K562 (cell line): ENCODE results near the gene CASP9. TPM values are rescaled to one million over a fixed set of nuclear protein-coding genes. Genes with fewer than 3 reads are reported as not detected.

Experiments used
- ATAC-seq: fragments of 200-7000 bp; cut with Tn5 transposase; 3 replicates; pipeline ENCODE4 v1.9.1; 2020; ENCODE audit warnings: moderate library complexity
- BruUV-seq: library from RNA; stranded (reverse); fragments of 400-500 nt; replicated peaks from 2 replicates; lab custom pipeline; 2021; lab: Mats Ljungman, UMichigan
- CTCF ChIA-PET: fragments of 300-600 bp; formaldehyde crosslinking; extraction: SDS; loops from one replicate; lab custom pipeline; 2021; ENCODE audit warnings: low intra/inter-chr PET ratio; lab: Yijun Ruan, JAX
- POLR2A ChIA-PET: fragments of 300-600, 350-650 bp; sonication (Branson Sonifier 250); formaldehyde crosslinking; extraction: SDS; loops from one replicate; lab custom pipeline; 2021; ENCODE audit warnings: antibody characterized with exemption, inconsistent platforms; lab: Yijun Ruan, JAX
- DNase-seq, 4 experiments: peaks; one replicate each; pipeline versions ENCODE4 v3.0.0 to v3.0.0-alpha.2; 2011 to 2018; ENCODE audit warnings: low spot score in 3 of 4, mixed read lengths in 3 of 4; ENCODE audit errors: extremely low read depth in 1 of 4
- FAIRE-seq: peaks from 2 replicates; lab custom pipeline; 2011; peaks lifted over from hg19 to GRCh38; lab: Jason Lieb, UNC
- H2AFZ ChIP-seq: 2 replicates; pipeline ENCODE4 v1.6.0; 2011; ENCODE audit warnings: low read depth, low read length, control low read depth, inconsistent platforms
- H3K27ac ChIP-seq: fragments of 200-600 bp; 3 replicates; pipeline ENCODE4 v1.8.0; 2011; ENCODE audit warnings: low read depth, mild to moderate bottlenecking, control low read depth, inconsistent platforms, low read length, moderate library complexity, mixed read lengths; ENCODE audit errors: extremely low read depth
- H3K27me3 ChIP-seq, 2 experiments: fragments of 300-600 bp in 1 of 2; 2 replicates in 1 of 2; 3 replicates in 1 of 2; pipeline versions ENCODE4 v1.6.0 to v1.8.0; 2011; ENCODE audit warnings: inconsistent platforms in 2 of 2, low read length in 2 of 2, mild to moderate bottlenecking in 1 of 2, mixed read lengths in 1 of 2, moderate library complexity in 1 of 2; ENCODE audit not compliant: control insufficient read depth in 2 of 2, insufficient read depth in 2 of 2
- H3K36me3 ChIP-seq: fragments of 300-600 bp; 3 replicates; pipeline ENCODE4 v1.8.0; 2011; ENCODE audit warnings: mild to moderate bottlenecking, low read length, inconsistent platforms; ENCODE audit not compliant: control insufficient read depth, insufficient read depth
- H3K4me1 ChIP-seq, 2 experiments: fragments of 200-600 bp in 1 of 2; replicated peaks in 1 of 2; 2 replicates in 1 of 2; 3 replicates in 1 of 2; pipeline versions ENCODE4 v1.5.1 to v1.8.0; 2011; ENCODE audit warnings: inconsistent platforms in 2 of 2, low read length in 2 of 2, mild to moderate bottlenecking in 1 of 2, mixed read lengths in 1 of 2, moderate library complexity in 1 of 2; ENCODE audit not compliant: control insufficient read depth in 2 of 2, insufficient read depth in 2 of 2
- H3K4me2 ChIP-seq: 2 replicates; pipeline ENCODE4 v1.6.1; 2011; ENCODE audit warnings: low read length, control low read depth, inconsistent platforms, mixed read lengths; ENCODE audit not compliant: insufficient read depth
- H3K4me3 ChIP-seq: fragments of 200-600 bp; sonication (generic), shearing (Covaris generic); 2 replicates; pipeline ENCODE4 v1.5.1; 2016; ENCODE audit warnings: control low read depth, inconsistent platforms
- H3K79me2 ChIP-seq: fragments of 200-600 bp; 3 replicates; pipeline ENCODE4 v1.8.0; 2011; ENCODE audit warnings: low read length, inconsistent platforms; ENCODE audit not compliant: control insufficient read depth, insufficient read depth
- H3K9ac ChIP-seq, 2 experiments: 2 replicates each; pipeline versions ENCODE4 v1.6.0 to v1.6.1; 2011; ENCODE audit warnings: low read depth in 2 of 2, low read length in 2 of 2, control low read depth in 1 of 2, inconsistent platforms in 1 of 2, mild to moderate bottlenecking in 1 of 2, mixed read lengths in 1 of 2; ENCODE audit not compliant: insufficient read depth in 1 of 2
- H3K9me1 ChIP-seq: one replicate; pipeline ENCODE4 v1.6.0; 2011; ENCODE audit warnings: inconsistent platforms, mild to moderate bottlenecking, low read length, moderate library complexity; ENCODE audit not compliant: control insufficient read depth, insufficient read depth
- H3K9me3 ChIP-seq: replicated peaks from 2 replicates; pipeline ENCODE4 v1.5.1; 2011; ENCODE audit warnings: low read depth, low read length, inconsistent platforms; ENCODE audit not compliant: control insufficient read depth, insufficient read depth
- H4K20me1 ChIP-seq: replicated peaks from 2 replicates; pipeline ENCODE4 v1.6.1; 2011; ENCODE audit warnings: low read length, inconsistent platforms, mixed read lengths; ENCODE audit not compliant: control insufficient read depth, insufficient read depth
- DMBX1 ChIP-seq: fragments of 250-450 bp; sonication (Bioruptor Pico); IDR thresholded peaks from 2 replicates; pipeline ENCODE4 v1.8.0; 2022; ENCODE audit warnings: inconsistent platforms, mild to moderate bottlenecking, moderate library complexity, borderline replicate concordance
- HDAC2 ChIP-seq: fragments of 450-650 bp; IDR thresholded peaks from 2 replicates; pipeline ENCODE4 v1.6.1; 2016; ENCODE audit warnings: mild to moderate bottlenecking
- RBM34 ChIP-seq: fragments of 200-400 bp; formaldehyde crosslinking; IDR thresholded peaks from 2 replicates; pipeline ENCODE4 v1.6.1; 2018; ENCODE audit warnings: low read length, borderline replicate concordance; ENCODE audit not compliant: insufficient read depth
- TBL1XR1 ChIP-seq, 2 experiments: IDR thresholded peaks; 2 replicates each; pipeline ENCODE4 v1.6.1; 2012; ENCODE audit warnings: improper control_type of control experiment in 2 of 2, low read length in 2 of 2, mild to moderate bottlenecking in 1 of 2
- ZNF79 ChIP-seq: fragments of 250-450 bp; sonication (Bioruptor Pico); IDR thresholded peaks from 2 replicates; pipeline ENCODE4 v1.4.0; 2020; ENCODE audit warnings: low read depth, mild to moderate bottlenecking, moderate library complexity
- WGBS: fragments of 100-300 bp; shearing (Covaris generic); methylation state at CpG from one replicate; pipeline ENCODE4 v1.1.6; 2016; ENCODE audit warnings: low coverage, mixed read lengths; ENCODE audit not compliant: insufficient coverage; ENCODE audit errors: missing lambda C conversion rate; 5-methylcytosine and 5-hydroxymethylcytosine counted together
- in situ Hi-C: fragments of 300-500 bp; cut with MboI; formaldehyde crosslinking; loops from 4 replicates; pipeline ENCODE4 v1.15.0; 2018; ENCODE audit warnings: inconsistent platforms, mixed read lengths
- intact Hi-C: fragments of 100-400 bp; cut with micrococcal nuclease; formaldehyde crosslinking; loops from 2 replicates; pipeline ENCODE4 v1.14.2; 2022
- polyA plus RNA-seq, 8 experiments: library from polyadenylated mRNA; depleted of rRNA in 4 of 8; stranded (reverse) in 5 of 8; unstranded in 3 of 8; fragments of >200 nt; fragmentation: Nextera tagmentation in 2 of 8; fragmentation: Illumina TruSeq in 1 of 8; extraction: Ambion mirVana in 2 of 8; extraction: Trizol in 1 of 8; gene quantifications; 2 replicates each; pipeline versions ENCODE4 v1.2.1 to v1.2.3, GENCODE V29; 2011 to 2014; ENCODE audit warnings: inconsistent platforms in 1 of 8, missing spikeins in 1 of 8
- total RNA-seq, 7 experiments: library from RNA; depleted of rRNA in 6 of 7; stranded (reverse); fragments of >200 nt in 6 of 7; fragmentation: Illumina TruSeq in 2 of 7; extraction: Trizol in 2 of 7; gene quantifications; 2 replicates each; pipeline versions ENCODE4 v1.2.1 to v1.2.3, GENCODE V29; 2011 to 2021; ENCODE audit warnings: low replicate concordance in 1 of 7

CASP9 gene
- total and polyA plus RNA-seq, 9 of the 15 experiments (the other 6 are each of a cell fraction or from before 2014, with no cell fraction given), result 10.8 to 54.1 (median 30.7) TPM

- no peaks in the 10 kb centered on the region for H3K4me1 ChIP-seq
Observed at GRCh38 chr1:15550573-15550972, 26.6 kb upstream of the CASP9 start.

GRCh38 chr1:15546641-15547040 lies 22.6 kb upstream of the CASP9 start:
- H3K4me1 ChIP-seq, result peaks cover 16 to 29% of the 10 kb centered on the region in 2 experiments
- POLR2A ChIA-PET, result interaction anchor here (1.1 kb wide), 1 partner anchor 10 kb away, joined by 3 read pairs; no protein-coding TSS in a partner anchor
- H3K4me2 ChIP-seq, result no peak overlapping the region
- CTCF ChIA-PET, result interaction anchor here (1.0 kb wide), 1 partner anchor 12 kb away, joined by 6 read pairs; no protein-coding TSS in a partner anchor
- no TSS peak for BruUV-seq
- TF ChIP-seq DMBX1 (CRISPR knock-in tag) (no peak), ZNF79 (CRISPR knock-in tag) (0 out of 2 replicates have a peak, but pooled peaks have one; percentile 19), TBL1XR1 (IDR thresholded peaks at IDR 0.05; ENCODE audit: low read length in 2 of 2) (no peak), HDAC2 (no peak)
- H3K79me2 ChIP-seq, result no peaks in the 10 kb centered on the region
- no peak overlapping the region for H3K9ac ChIP-seq
- no peak overlapping the region for H3K27ac ChIP-seq
- FAIRE-seq, result no peak
- H4K20me1 ChIP-seq, result no peaks in the 10 kb centered on the region
- no peak overlapping the region for H3K4me3 ChIP-seq
- DNase-seq, result no peak
- no peaks in the 10 kb centered on the region for H3K9me3 ChIP-seq
- H3K27me3 ChIP-seq, result no peaks in the 10 kb centered on the region
- peaks cover 79% of the 10 kb centered on the region for H3K36me3 ChIP-seq
- no peak for ATAC-seq
- intact Hi-C loops, result no loop called here
- H2AFZ ChIP-seq, result no peak overlapping the region
- no peaks in the 10 kb centered on the region for H3K9me1 ChIP-seq
- 92% methylated on average over 2 of the region's 2 CpGs for WGBS
- in situ Hi-C loops, result no loop called here

More at GRCh38 chr1:15550573-15550972, 26.6 kb upstream of the CASP9 start:
- no peak overlapping the region for H3K4me3 ChIP-seq
- no TSS peak for BruUV-seq
- no peak overlapping the region for H3K27ac ChIP-seq
- ATAC-seq (no peak), FAIRE-seq (no peak), DNase-seq (no peak)
- no peaks in the 10 kb centered on the region for H3K27me3 ChIP-seq
- CTCF ChIA-PET, result no interaction called here
- peaks cover 49% of the 10 kb centered on the region for H3K36me3 ChIP-seq
- no peaks in the 10 kb centered on the region for H3K9me3 ChIP-seq
- no peak overlapping the region for H2AFZ ChIP-seq
- no peaks in the 10 kb centered on the region for H3K9me1 ChIP-seq
- POLR2A ChIA-PET, result interaction anchor here (1.0 to 1.5 kb wide), 2 partner anchors 42 to 68 kb away, joined by 3 read pairs; no protein-coding TSS in a partner anchor
- H4K20me1 ChIP-seq, result no peaks in the 10 kb centered on the region
- H3K9ac ChIP-seq, result no peak overlapping the region
- H3K79me2 ChIP-seq, result no peaks in the 10 kb centered on the region
- H3K4me2 ChIP-seq, result no peak overlapping the region
- in situ Hi-C loops, result no loop called here
- TF ChIP-seq RBM34, result no peak
- 88% methylated on average over 6 of the region's 6 CpGs for WGBS
- intact Hi-C loops, result no loop called here
